Nephron (organoid): ENCODE data around the gene PSORS1C1.

Experiments
- H3K27ac Mint-ChIP-seq, 3 experiments: 2 replicates each; pipeline ENCODE4 v1.8.0; 2020; ENCODE audit warnings: mixed read lengths in 3 of 3, mild to moderate bottlenecking in 2 of 3, moderate library complexity in 1 of 3
- H3K27me3 Mint-ChIP-seq: 2 replicates; pipeline ENCODE4 v1.8.0; 2021; ENCODE audit warnings: low read depth, mild to moderate bottlenecking, moderate library complexity, mixed read lengths
- H3K36me3 Mint-ChIP-seq: 2 replicates; pipeline ENCODE4 v1.8.0; 2020; ENCODE audit warnings: low read depth, mixed read lengths
- H3K4me1 Mint-ChIP-seq: 2 replicates; pipeline ENCODE4 v1.8.0; 2020; ENCODE audit warnings: mixed read lengths
- H3K4me3 Mint-ChIP-seq, 3 experiments: 2 replicates each; pipeline ENCODE4 v1.8.0; 2020; ENCODE audit warnings: mild to moderate bottlenecking in 3 of 3, mixed read lengths in 3 of 3, moderate library complexity in 2 of 3
- H3K9me3 Mint-ChIP-seq: 2 replicates; pipeline ENCODE4 v1.8.0; 2020; ENCODE audit warnings: mixed read lengths
- TF ChIP-seq, protein P1 (sequence below), 3 experiments: fragments of 200-600 bp; sonication (generic); IDR thresholded peaks; one replicate each; pipeline ENCODE4 v1.5.0; 2021; ENCODE audit warnings: antibody characterized with exemption in 3 of 3; ENCODE audit not compliant: unreplicated experiment in 3 of 3

Gene PSORS1C1

GRCh38 chr6:31120151-31120915 is 5.7 kb downstream of the PSORS1C1 start, which contains the start of gene CDSN:
Gene CDSN (minus strand): TSS chr6:31120446. CDS start chr6:31120419, 27 bp downstream.
- TF ChIP-seq, protein P1, sequence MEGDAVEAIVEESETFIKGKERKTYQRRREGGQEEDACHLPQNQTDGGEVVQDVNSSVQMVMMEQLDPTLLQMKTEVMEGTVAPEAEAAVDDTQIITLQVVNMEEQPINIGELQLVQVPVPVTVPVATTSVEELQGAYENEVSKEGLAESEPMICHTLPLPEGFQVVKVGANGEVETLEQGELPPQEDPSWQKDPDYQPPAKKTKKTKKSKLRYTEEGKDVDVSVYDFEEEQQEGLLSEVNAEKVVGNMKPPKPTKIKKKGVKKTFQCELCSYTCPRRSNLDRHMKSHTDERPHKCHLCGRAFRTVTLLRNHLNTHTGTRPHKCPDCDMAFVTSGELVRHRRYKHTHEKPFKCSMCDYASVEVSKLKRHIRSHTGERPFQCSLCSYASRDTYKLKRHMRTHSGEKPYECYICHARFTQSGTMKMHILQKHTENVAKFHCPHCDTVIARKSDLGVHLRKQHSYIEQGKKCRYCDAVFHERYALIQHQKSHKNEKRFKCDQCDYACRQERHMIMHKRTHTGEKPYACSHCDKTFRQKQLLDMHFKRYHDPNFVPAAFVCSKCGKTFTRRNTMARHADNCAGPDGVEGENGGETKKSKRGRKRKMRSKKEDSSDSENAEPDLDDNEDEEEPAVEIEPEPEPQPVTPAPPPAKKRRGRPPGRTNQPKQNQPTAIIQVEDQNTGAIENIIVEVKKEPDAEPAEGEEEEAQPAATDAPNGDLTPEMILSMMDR (IDR thresholded peaks at IDR 0.05; ENCODE audit: unreplicated experiment in 3 of 3) = no peak
- Mint-ChIP-seq H3K4me1 (peaks cover 44% of the 10 kb centered on the region), H3K27ac (peak within 1 kb of the TSS in 1 of 3 experiments; percentile 3), H3K27me3 (peaks cover 14% of the 10 kb centered on the region), H3K4me3 (no peak within 1 kb of the TSS), H3K36me3 (no peaks in the 10 kb centered on the region), H3K9me3 (no peaks in the 10 kb centered on the region)

DNA sequence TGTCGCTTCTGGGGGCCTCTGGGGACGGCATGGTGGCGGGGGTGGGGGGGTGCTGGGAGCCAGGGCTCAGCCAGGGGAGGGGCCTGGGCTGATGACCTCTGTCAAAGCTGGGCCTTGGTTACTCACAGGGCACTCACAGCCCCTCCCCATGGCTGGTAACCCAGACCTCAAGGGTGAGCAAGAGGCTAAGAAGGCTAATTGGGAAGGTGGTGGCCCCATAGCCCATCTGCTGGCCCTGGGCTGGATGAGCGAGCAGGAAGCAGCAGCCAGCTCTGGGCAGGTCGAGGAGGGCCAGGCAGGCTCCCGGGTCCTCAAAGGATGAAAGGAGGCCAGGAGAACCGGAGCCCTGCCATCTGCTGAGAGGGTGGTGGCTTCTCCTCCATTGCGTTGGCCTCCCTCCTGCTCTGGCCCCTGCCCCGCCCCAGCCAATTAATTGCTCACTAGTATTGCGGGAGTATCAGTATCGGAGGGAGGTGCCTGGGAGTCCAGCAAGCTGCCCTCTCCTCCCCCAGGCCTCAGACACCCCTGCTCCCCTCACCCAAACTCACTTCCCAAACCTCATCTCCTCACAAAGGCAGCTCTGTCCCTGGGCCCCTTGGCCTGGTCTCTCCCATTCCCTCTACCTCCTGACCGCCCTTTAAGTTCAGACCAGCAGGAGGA is 6.7 kb downstream of the PSORS1C1 start:
- H3K36me3 Mint-ChIP-seq = no peaks in the 10 kb centered on the region
- peaks cover 43% of the 10 kb centered on the region for H3K4me1 Mint-ChIP-seq
- TF ChIP-seq, protein P1 (IDR thresholded peaks at IDR 0.05; ENCODE audit: unreplicated experiment in 3 of 3) = no peak
- H3K27me3 Mint-ChIP-seq = peaks cover 6% of the 10 kb centered on the region
- H3K4me3 Mint-ChIP-seq = no peak overlapping the region
- H3K9me3 Mint-ChIP-seq = no peaks in the 10 kb centered on the region
- H3K27ac Mint-ChIP-seq = peak overlapping the region in 2 of 3 experiments; percentile 56 to 58

- Mint-ChIP-seq H3K4me3 (no peak overlapping the region), H3K27me3 (peaks cover 13% of the 10 kb centered on the region), H3K36me3 (no peaks in the 10 kb centered on the region), H3K4me1 (peaks cover 41% of the 10 kb centered on the region), H3K27ac (peak overlapping the region; percentile 79 to 95 (median 84)), H3K9me3 (no peaks in the 10 kb centered on the region)
- TF ChIP-seq, protein P1 (IDR thresholded peaks at IDR 0.05; ENCODE audit: unreplicated experiment in 3 of 3) = no peak
Measured at GRCh38 chr6:31122791-31123706, 8.4 kb downstream of the PSORS1C1 start.

DNA sequence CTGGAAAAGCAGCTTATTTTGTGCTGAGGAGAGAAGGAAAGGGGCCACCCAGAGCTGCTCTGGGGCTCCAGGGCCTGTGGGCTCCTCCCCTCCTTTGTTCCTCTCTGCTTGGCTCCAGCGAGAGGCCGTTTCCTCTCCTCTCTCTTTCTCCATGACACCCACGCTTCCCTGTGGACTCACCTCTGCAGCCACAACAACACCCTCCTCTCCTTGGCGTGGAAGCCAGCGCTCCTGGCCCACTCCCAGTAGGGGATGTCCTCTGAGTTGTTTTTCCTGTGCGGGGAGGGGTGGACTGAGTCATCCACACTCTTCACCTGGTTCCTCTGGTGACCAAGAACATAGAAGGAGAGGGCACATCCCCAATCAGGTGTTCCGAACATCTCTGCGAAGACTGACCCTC is 10.6 kb downstream of the PSORS1C1 start:
- H3K36me3 Mint-ChIP-seq = no peaks in the 10 kb centered on the region
- no peaks in the 10 kb centered on the region for H3K9me3 Mint-ChIP-seq
- peaks cover 44% of the 10 kb centered on the region for H3K4me1 Mint-ChIP-seq
- peak overlapping the region in 1 of 3 experiments; percentile 27 for H3K4me3 Mint-ChIP-seq
- TF ChIP-seq, protein P1 (IDR thresholded peaks at IDR 0.05; ENCODE audit: unreplicated experiment in 3 of 3) = no peak
- H3K27me3 Mint-ChIP-seq = peaks cover 26% of the 10 kb centered on the region
- peak overlapping the region; percentile 50 to 79 (median 71) for H3K27ac Mint-ChIP-seq

DNA sequence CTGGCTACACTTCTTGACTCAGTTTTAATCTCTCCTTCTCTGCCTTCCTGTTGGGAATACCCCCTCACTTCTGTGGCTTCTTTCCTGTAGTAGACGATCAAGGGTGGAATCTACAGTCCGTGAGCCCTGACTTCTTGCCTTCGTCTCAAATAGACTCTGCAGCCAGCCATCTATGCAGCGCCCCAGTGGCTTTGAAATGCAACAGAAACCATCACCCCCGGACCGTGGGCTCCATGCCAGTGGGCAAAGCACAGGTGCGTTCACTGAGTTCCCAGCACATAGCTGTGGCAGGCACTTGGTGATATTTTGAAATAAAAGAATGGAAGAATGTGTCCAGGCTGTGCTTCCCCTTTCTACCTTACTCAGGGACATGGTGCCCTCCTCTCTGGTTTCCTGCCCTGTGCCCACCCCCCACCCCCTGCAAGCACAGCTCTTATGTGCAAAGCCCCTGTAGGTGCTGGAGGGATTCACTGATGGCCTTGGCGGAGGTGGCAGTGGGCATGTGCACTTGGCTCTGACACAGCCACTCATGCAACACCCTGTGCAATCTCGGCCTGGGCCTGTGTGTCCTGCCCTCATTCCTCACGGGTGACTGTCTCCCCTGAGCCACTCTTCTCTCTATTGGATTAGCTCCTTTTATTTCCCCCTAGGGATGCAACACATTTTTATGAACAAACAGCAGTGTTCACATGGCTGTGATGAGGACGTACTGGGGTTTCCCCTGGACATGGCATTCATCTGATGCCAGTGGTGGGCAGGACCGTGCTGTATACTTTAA is 11.2 kb downstream of the PSORS1C1 start:
- TF ChIP-seq, protein P1 (IDR thresholded peaks at IDR 0.05; ENCODE audit: unreplicated experiment in 3 of 3) = no peak

More for the DNA sequence above, 11.2 kb downstream of the PSORS1C1 start:
- H3K4me3 Mint-ChIP-seq = no peak overlapping the region
- no peaks in the 10 kb centered on the region for H3K36me3 Mint-ChIP-seq
- peak overlapping the region in 2 of 3 experiments; percentile 71 to 79 for H3K27ac Mint-ChIP-seq
- peaks cover 27% of the 10 kb centered on the region for H3K27me3 Mint-ChIP-seq
- H3K9me3 Mint-ChIP-seq = no peaks in the 10 kb centered on the region
- H3K4me1 Mint-ChIP-seq = peaks cover 44% of the 10 kb centered on the region
